NCI-H2081 (cell line): ENCODE data around the gene CUX1.
"Not testable (repeated sequence)": the region's sequence is repeated elsewhere in the genome, so short reads cannot be mapped to it uniquely, and the experiment has no call there.

Experiments
- DNase-seq, 2 experiments: peaks; one replicate each; lab custom pipeline; 2025; lab: John Stamatoyannopoulos, UW

Gene CUX1

DNA sequence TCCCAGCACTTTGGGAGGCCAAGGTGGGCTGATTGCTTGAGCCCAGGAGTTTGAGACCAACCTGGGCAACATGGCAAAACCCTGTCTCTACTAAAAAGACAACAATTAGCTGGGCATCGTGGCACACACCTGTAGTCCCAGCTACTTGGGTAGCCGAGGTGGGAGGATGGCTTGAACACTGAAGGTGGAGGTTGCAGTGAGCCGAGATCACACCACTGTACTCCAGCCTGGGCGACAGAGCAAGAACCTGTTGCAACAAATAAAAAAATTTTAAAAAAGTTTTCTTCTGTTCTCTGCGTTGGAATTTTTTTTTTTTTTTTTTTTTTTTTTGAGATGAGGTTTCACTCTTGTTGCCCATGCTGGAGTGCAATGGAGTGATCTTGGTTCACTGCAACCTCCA is 34.9 kb downstream of the CUX1 start:
- not testable (repeated sequence) for DNase-seq

DNA sequence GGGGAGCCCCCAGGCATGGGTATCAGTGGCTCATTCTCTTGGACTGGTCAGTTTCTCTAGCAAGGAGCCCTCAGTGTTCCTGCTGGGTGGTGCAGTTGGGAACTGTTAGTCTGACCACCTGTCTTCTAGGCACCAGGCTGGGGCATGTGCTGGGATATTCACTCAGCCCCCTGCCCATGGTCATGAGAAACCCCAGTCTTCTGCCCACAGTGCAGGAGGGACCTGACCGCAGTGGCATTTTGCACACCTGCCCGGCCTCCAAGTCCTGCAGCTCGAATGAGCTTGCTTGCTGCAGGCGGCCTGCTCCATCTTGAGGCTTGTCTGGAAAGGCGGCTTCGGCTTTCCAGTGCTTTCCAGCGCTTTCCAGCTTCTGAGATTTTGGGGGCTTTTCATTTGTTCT is 36.3 kb downstream of the CUX1 start:
- no peak for DNase-seq

DNA sequence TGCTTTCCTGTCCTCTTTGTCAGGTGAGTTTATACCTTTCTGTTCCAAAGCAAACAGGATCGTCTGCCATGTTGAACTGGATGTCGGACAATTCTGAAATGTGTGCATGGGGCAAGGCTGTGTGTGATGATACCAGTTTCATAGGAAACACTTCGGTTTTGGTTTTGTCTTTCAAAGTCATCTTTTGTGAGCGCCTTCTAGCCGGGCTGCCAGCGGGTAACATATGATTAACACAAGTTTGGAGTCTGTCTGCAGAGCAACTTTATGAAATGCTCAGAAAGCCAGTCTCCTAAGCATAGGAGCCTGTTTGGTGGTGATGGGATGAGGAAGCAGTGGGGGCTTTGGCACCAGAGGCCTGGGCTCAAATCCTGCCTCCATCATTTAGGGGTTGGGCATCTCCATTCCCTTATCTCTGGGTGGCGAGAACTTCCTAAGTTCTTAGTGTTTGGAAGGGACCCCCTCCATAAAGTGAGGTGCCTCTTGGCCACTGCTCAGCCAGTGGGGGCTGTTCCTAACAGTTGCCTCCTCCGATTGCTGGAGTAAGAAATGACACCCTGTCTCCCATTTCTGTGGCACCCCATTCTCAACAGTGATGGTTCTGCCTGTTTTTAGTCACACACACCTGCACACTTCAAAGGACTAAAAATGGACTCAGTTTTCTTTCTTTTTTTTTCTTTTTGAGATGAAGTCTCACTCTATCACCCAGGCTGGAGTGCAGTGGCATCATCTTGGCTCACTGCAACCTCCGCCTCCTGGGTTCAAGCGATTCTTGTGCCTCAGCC is 36.8 kb downstream of the CUX1 start:
- no peak for DNase-seq

- peak; percentile 57 to 66 for DNase-seq
These were observed 39.3 kb downstream of the CUX1 start for GRCh38 chr7:101856473-101857357.

GRCh38 chr7:101857358-101857811 is 40.0 kb downstream of the CUX1 start:
- no peak for DNase-seq

DNA sequence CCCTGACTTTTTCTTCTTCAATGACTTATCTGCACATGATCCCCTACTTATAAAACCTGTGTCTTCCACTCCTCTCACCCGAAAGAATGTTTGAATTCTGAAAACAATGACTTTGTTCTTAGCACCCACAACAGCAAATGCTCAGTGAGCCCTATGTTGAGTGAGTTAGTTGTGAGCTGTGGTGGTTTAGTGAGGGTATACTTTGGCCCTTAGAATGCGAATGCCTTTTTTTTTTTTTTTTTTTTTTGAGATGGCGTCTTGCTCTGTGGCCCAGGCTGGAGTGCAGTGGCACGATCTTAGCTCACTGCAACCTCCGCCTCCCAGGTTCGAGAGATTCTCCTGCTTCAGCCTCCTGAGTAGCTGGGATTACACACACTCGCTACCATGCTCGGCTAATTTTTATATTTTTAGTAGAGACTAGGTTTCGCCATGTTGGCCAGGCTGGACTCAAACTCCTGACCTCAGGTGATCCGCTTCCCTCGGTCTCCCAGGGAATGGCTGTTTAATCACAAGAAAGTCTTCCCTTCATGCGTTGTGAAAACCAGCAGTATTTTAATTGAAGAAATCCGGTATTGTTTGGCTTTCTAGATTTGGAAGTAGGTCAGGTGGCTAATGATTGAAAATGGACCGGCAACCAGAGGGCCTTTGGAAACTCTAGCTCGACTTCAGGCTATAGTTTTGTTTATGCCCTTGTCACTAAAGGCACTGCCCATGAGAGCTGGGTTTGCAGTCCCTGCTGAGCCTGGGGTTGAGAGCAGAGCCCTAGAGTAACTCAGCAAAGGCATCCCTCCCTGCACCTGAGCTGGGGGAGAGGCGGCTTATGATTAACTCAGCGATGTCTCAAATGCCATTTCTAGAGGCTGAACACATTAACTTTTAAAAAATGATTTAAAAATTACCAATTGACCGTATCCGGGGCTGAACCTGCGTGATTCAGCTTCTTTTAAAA is 41.3 kb downstream of the CUX1 start:
- no peak for DNase-seq

GRCh38 chr7:101859411-101860106 is 42.1 kb downstream of the CUX1 start:
- no peak for DNase-seq

DNA sequence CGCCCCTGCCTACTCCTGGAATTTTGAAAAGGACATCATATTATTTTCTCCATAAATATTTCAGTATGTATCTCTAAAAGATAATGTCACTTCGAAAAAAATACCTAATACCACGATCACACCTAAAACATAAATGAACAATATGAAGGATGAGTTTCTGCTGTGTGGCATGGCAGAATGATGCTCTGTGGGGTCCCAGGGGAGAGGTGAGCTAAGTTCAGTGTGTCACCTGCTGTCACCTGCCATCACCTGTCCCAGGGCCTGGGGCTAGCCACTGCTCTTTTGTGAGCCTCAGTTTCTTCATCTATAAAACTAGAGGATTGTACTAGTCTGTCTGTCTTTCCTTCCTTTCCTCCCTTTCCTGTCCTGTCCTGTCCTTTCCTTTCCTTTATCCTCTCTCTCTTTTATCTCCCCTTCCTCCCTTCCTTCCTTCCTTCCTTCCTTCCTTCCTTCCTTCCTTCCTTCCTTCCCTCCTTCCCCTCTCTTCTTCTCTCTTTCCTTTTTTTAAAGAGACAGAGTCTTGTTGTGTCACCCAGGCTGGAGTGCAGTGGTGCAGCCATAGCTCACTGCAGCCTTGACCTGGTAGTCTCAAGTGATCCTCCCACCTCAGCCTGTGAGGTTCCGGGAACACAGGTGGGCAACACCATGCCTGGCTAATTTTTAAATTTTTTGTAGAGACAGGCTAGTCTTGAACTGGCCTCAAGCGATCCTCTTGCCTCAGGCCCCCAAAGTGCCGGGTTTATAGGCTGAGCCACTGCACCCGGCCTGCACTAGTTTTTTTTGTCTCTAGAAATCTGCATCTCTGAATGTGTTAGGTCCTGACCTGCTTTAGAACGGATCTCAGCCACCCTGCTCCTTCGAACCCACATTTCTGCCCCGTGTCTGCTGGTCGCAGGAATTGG is 43.1 kb downstream of the CUX1 start:
- DNase-seq = no peak

DNA sequence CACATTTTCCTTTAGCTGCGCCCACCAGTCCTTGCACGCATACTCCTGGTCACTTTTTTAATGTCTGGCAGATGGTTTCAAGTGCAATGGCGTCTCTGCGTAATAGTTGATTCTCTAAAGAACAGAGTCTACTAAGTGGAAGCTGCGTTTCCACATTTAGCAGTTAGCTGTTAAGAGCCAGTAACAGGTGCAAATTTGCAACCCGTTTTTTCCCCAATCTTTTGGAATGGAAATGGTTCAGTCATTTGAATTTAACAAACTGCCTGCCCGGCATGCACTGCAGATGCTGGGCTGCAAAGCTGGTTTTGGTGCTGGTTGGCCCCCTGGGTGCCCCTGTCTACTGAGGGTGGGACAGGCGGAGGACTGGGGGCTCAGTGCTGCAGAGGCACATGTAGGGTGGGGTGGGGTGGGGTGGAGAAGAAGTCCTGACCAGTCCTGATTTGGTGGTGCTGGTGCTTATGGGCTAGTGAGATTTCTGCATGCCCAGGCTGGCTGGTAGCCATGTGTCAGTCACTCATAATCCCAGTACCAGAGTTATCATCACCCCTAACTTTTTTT is 43.9 kb downstream of the CUX1 start:
- DNase-seq = no peak

- DNase-seq = no peak
These were observed 45.1 kb downstream of the CUX1 start for GRCh38 chr7:101862280-101863220.

DNA sequence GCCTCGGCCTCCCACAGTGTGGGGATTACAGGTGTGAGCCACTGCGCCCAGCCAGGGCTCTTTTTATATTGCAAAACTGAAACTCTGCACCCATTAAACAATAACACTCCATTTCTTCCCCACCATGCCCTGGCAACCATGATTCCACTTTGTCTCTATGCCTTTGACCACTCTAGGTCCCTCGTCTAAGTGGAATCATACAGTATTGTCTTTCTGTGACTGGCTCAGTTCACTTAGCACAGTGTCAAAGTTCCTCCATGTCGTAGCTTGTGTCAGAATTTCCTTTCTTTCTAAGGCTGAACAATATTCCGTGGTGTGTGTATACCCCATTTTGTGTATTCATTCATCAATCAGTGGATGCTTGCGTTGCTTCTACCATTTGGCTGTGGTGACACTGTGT is 46.2 kb downstream of the CUX1 start:
- DNase-seq = no peak

GRCh38 chr7:101864039-101864438 is 46.6 kb downstream of the CUX1 start:
- DNase-seq = no peak

DNA sequence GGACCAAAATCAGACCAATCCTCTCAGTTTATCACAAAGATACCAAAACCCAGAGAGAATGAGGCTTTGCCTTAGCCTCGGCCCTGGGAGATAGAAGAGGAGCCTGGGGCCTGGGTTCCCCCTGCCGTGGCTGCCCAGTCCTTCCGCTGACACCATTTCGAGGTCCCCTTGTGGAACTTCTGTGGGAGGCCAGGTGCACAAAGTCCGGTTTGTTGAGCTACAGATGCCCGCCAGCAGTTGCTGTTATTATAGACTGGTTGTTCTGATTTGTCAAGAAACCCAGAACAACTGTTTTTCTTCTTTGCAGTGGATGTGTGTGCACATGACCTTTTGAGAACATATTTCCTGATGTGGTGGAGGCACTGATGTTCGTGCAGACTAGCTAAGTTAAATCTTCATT is 47.6 kb downstream of the CUX1 start:
- DNase-seq = no peak

DNA sequence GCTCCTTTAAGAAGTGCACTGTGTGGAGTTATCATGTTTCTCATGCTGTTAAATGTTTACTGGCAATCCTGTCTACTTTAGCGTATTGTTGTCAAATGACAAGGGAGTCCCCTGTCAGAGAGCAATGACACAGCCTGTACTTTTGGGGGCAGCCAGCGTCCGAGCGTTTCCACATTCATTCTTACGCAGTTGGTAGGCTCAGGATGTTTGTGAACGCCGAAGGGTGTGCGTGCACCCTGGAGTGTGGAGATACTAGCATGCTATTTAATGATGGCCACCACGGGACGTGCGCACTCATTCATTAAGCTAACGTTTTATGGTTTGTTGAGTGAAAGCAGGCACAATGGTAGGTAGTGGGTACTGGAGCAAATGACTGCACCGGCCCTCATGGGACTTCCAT is 48.0 kb downstream of the CUX1 start:
- DNase-seq = no peak

DNA sequence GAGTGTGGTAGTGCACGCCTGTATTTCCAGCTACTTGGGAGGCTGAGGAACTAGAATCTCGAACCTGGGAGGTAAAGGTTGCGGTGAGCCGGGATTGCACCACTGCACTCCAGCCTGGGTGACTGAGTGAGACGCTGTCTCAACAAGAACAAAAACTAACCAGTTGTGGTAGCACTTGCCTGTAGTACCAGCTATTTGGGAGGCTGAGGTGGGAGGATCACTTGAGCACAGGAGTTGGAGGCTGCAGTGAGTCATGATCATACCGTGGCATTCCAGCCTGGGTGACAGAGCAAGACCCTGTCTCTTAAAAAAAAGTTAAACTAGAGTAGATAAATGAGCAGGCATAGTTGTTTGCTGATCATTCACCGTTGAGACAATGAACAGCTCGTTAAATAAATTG is 48.9 kb downstream of the CUX1 start:
- no peak for DNase-seq

DNA sequence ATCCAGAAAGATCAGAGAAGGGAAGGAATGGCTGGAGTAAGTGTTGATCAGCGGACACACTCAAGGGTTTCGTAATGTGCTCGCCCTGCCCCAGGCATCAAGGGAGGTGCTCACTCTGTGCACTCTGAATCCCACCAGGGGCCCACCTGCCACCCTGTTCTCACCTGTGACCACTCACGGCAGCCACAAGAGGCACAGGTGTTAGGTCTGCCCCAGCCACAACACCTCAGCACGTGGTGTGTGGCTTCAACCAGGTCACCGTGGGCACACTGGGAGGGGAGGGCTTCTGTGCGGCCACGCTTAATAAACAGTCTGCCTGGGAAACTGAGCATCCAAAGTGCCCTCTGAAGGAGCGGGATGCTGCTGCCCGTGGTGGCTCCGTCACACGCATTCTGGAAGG is 49.8 kb downstream of the CUX1 start:
- DNase-seq = no peak

DNA sequence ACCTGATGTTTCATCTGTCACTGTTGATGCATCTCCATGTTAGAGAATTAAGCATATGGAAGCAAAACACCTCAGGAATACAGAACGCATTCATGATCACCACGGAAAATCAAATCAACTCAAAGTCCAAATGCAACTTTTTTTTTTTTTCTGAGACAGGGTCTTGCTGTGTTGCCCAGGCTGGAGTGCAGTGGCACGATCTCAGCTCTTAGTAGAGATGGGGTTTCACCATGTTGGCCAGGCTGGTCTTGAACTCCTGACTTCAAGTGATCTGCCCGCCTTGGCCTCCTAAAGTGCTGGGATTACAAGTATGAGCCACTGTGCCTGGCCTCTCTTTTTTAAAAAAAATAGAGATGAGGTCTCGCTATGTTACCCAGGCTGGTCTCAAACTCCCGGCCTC is 50.3 kb downstream of the CUX1 start:
- not testable (repeated sequence) for DNase-seq

DNA sequence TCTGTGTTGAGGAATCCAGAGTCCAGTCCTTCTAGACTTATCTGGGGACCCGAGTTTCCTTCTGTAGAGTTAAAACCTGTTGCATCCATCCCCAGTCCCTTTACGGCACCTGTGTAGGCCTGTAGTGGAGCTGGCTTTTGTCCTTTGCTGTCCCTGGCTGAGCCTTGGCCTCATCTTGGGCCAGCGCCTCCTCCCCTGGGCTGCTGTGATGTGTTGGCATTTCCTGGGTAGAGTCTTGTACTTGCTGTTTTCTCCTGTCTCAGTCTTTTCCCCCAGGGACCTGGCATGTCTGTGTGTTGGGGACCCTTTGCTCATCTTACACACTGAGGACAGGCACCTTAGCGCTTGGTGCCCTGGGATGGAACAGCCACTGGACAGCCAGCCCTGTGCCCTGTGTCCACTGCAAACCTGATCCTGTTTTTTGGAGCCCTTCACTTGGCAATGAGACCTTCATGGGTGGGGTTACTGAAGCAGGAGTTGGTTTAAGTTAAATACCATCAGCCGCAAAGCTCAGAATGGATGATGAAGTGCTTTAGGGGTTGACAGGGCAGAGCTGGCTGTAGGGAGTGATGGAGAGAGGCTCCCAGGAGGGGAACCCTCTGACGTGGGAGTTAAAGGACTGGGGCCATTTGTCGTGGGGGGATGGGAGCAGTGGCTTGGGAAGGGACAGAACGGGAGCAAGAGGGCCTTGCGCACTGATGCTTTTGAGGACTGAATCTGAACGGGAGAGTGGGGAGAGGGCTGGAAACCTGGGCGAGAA is 50.9 kb downstream of the CUX1 start:
- no peak for DNase-seq
